OCI-LY3 (cell line): ENCODE measurements around the gene CHI3L2.

Experiments used
- H2AFZ ChIP-seq: fragments of 200-600, 300-600 bp; shearing (Covaris generic); 2 replicates; pipeline ENCODE4 v1.6.0; 2014; ENCODE audit warnings: antibody characterized with exemption, low read depth, low read length
- H3K27ac ChIP-seq: fragments of 200-600, 300-600 bp; sonication (generic); 2 replicates; pipeline ENCODE4 v1.5.1; 2014; ENCODE audit warnings: mild to moderate bottlenecking, low read length, moderate library complexity, mixed read lengths
- H3K27me3 ChIP-seq: fragments of 200-600, 300-600 bp; sonication (generic); 2 replicates; pipeline ENCODE4 v1.6.1; 2014; ENCODE audit warnings: low read depth, low read length, mixed read lengths
- H3K36me3 ChIP-seq: fragments of 200-600, 300-600 bp; sonication (generic); replicated peaks from 2 replicates; pipeline ENCODE3; 2014; ENCODE audit warnings: low read depth, low read length, mixed read lengths
- H3K4me1 ChIP-seq: fragments of 300-600, 200-600 bp; sonication (generic); 2 replicates; pipeline ENCODE4 v1.6.1; 2014; ENCODE audit warnings: low read length, mixed read lengths
- H3K4me2 ChIP-seq: fragments of 200-600, 300-600 bp; sonication (generic); 2 replicates; pipeline ENCODE4 v1.6.1; 2014; ENCODE audit warnings: low read length, mixed read lengths
- H3K4me3 ChIP-seq: fragments of 300-600, 200-600 bp; sonication (generic); 2 replicates; pipeline ENCODE4 v1.5.1; 2014; ENCODE audit warnings: antibody characterized with exemption, mild to moderate bottlenecking, low read length, moderate library complexity
- H3K79me2 ChIP-seq: fragments of 300-600, 200-600 bp; shearing (Covaris generic); 2 replicates; pipeline ENCODE4 v1.6.1; 2014; ENCODE audit warnings: mild to moderate bottlenecking, low read length, mixed read lengths
- H3K9ac ChIP-seq: fragments of 300-600, 200-600 bp; shearing (Covaris generic); 2 replicates; pipeline ENCODE4 v1.6.0; 2014; ENCODE audit warnings: mild to moderate bottlenecking, low read length, moderate library complexity
- H3K9me3 ChIP-seq: fragments of 200-600, 300-600 bp; shearing (Covaris generic); 2 replicates; pipeline ENCODE4 v1.6.1; 2014; ENCODE audit warnings: low read length, mixed read lengths; ENCODE audit not compliant: insufficient read depth
- H4K20me1 ChIP-seq: fragments of 200-600, 300-600 bp; sonication (generic); 2 replicates; pipeline ENCODE4 v1.6.1; 2016; ENCODE audit warnings: low read length, mixed read lengths; ENCODE audit not compliant: insufficient read depth
- EZH2phosphoT487 ChIP-seq: fragments of 200-600 bp; shearing (Covaris generic); IDR thresholded peaks from 2 replicates; pipeline ENCODE4 v1.6.1; 2018; ENCODE audit warnings: antibody characterized with exemption, mixed run types, low read depth
- TF ChIP-seq, protein P1 (sequence below): fragments of 200-600, 300-600 bp; sonication (generic); IDR thresholded peaks from 2 replicates; pipeline ENCODE4 v1.5.1; 2014; ENCODE audit warnings: antibody characterized with exemption, low read length, low read depth

The CHI3L2 gene

DNA sequence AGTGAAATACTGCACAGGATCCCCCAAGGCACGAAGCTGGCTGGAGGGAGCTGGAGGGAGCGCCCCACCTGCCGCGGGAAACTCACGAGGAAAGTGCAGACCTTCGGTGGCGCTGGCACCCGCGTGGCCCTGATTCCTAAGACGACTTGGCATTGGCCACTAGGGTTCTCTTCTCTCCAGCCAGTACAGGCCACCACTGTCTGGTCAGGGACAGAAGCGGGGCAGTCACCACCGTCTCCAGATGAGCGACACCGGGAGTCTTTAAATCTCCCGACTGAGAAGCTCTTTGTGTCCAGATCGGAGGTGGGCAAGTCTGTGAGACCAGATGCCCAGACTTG lies 43.9 kb downstream of the CHI3L2 start:
- no peaks in the 10 kb centered on the region for H3K9me3 ChIP-seq
- no peaks in the 10 kb centered on the region for H3K4me1 ChIP-seq
- no peak overlapping the region for H3K4me2 ChIP-seq
- no peak overlapping the region for H3K4me3 ChIP-seq
- H3K36me3 ChIP-seq: no peaks in the 10 kb centered on the region
- TF ChIP-seq, protein P1, sequence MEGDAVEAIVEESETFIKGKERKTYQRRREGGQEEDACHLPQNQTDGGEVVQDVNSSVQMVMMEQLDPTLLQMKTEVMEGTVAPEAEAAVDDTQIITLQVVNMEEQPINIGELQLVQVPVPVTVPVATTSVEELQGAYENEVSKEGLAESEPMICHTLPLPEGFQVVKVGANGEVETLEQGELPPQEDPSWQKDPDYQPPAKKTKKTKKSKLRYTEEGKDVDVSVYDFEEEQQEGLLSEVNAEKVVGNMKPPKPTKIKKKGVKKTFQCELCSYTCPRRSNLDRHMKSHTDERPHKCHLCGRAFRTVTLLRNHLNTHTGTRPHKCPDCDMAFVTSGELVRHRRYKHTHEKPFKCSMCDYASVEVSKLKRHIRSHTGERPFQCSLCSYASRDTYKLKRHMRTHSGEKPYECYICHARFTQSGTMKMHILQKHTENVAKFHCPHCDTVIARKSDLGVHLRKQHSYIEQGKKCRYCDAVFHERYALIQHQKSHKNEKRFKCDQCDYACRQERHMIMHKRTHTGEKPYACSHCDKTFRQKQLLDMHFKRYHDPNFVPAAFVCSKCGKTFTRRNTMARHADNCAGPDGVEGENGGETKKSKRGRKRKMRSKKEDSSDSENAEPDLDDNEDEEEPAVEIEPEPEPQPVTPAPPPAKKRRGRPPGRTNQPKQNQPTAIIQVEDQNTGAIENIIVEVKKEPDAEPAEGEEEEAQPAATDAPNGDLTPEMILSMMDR: no peak
- TF ChIP-seq EZH2phosphoT487: no peak
- no peak overlapping the region for H3K9ac ChIP-seq
- H4K20me1 ChIP-seq: no peaks in the 10 kb centered on the region
- no peak overlapping the region for H3K27ac ChIP-seq
- H2AFZ ChIP-seq: no peak overlapping the region
- H3K27me3 ChIP-seq: no peaks in the 10 kb centered on the region
- H3K79me2 ChIP-seq: no peaks in the 10 kb centered on the region

DNA sequence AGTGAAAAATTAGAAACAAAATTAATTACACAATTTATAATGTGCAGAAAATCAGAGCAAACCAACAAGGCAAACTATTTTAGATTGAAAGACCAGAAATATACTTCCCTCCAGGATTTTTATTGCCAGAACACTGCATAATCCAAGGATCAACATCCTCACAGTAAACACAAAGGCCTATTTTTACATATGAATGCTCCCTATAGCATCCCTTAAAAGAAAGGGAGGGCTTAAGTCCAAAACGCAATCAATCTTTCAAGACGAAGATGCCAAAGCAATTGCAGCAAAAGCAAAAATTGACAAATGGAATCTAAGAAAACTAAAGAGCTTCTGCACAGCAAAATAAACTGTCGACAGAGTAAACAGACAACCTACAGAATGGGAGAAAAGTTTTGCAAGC lies 44.6 kb downstream of the CHI3L2 start:
- Histone ChIP-seq H3K79me2 (no peaks in the 10 kb centered on the region), H3K9ac (no peak overlapping the region), H3K4me2 (no peak overlapping the region), H3K9me3 (0 out of 2 replicates have a peak, but pooled peaks cover 4% of the 10 kb centered on the region), H4K20me1 (no peaks in the 10 kb centered on the region), H3K27me3 (no peaks in the 10 kb centered on the region), H3K27ac (no peak overlapping the region), H3K36me3 (no peaks in the 10 kb centered on the region), H3K4me3 (no peak overlapping the region), H2AFZ (no peak overlapping the region), H3K4me1 (no peaks in the 10 kb centered on the region)
- TF ChIP-seq, protein P1: no peak
- no peak for TF ChIP-seq EZH2phosphoT487

DNA sequence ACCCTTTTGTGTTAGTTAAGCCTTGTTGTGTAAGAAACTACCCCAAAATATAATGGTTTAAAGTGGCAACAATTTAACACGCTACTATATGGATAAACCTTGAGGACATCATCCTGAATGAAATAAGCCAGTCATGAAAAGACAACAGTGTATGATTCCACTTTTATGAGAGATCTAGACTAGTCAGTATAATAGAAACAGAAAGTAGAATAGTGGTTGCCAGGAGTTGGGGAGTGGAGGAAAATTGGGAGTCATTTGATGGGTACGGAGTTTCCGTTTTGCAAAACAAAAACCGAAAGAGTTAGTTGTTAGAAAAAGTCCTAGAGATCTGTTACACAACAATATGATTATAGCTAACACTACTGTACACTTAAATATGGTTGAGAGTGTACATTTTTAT lies 47.1 kb downstream of the CHI3L2 start:
- Histone ChIP-seq H3K27me3 (no peaks in the 10 kb centered on the region), H3K4me3 (no peak overlapping the region), H3K79me2 (no peaks in the 10 kb centered on the region), H3K4me2 (no peak overlapping the region), H3K36me3 (no peaks in the 10 kb centered on the region), H3K27ac (no peak overlapping the region), H3K4me1 (no peaks in the 10 kb centered on the region), H3K9ac (no peak overlapping the region), H3K9me3 (0 out of 2 replicates have a peak, but pooled peaks cover 4% of the 10 kb centered on the region), H4K20me1 (no peaks in the 10 kb centered on the region), H2AFZ (no peak overlapping the region)
- TF ChIP-seq, protein P1: no peak
- TF ChIP-seq EZH2phosphoT487: no peak

DNA sequence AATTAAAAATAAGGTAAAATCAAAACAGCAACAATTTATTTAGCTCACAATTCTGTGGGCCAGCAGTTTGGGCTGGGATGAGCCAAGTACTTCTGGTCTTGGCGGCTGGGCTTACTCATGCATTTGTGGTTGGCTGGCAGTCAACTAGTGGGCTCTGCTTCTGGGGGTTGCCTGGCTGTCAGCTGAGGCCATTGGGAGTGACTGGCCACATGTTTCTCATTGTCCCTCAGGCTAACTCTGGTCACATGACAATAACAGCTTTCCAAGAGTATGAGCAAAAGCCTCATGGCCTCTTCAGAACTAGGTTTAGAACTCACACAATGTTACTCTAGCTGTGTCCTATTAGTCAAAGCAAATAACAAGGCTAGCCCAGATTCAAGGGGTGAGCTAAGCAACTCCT lies 47.6 kb downstream of the CHI3L2 start:
- no peaks in the 10 kb centered on the region for H3K27me3 ChIP-seq
- no peak overlapping the region for H2AFZ ChIP-seq
- no peak overlapping the region for H3K9ac ChIP-seq
- no peaks in the 10 kb centered on the region for H3K79me2 ChIP-seq
- H3K9me3 ChIP-seq: 0 out of 2 replicates have a peak, but pooled peaks cover 4% of the 10 kb centered on the region
- H3K27ac ChIP-seq: no peak overlapping the region
- TF ChIP-seq, protein P1: no peak
- TF ChIP-seq EZH2phosphoT487: no peak
- no peak overlapping the region for H3K4me2 ChIP-seq
- no peaks in the 10 kb centered on the region for H3K4me1 ChIP-seq
- no peaks in the 10 kb centered on the region for H3K36me3 ChIP-seq
- H4K20me1 ChIP-seq: no peaks in the 10 kb centered on the region
- no peak overlapping the region for H3K4me3 ChIP-seq
